Ectodermal cell (in vitro differentiated cells): Measurements from ENCODE around the gene PIK3R1.

Experiments used
- H3K27ac ChIP-seq: 2 replicates; pipeline ENCODE4 v1.7.0; 2013; ENCODE audit warnings: mild to moderate bottlenecking, low read depth, low read length; ENCODE audit not compliant: insufficient read depth, poor library complexity, severe bottlenecking
- H3K27me3 ChIP-seq: 2 replicates; pipeline ENCODE4 v1.7.0; 2013; ENCODE audit warnings: mild to moderate bottlenecking, low read length; ENCODE audit not compliant: insufficient read depth, control insufficient read depth, poor library complexity, severe bottlenecking
- H3K36me3 ChIP-seq: one replicate; pipeline ENCODE4 v1.7.0; 2013; ENCODE audit warnings: low read length; ENCODE audit not compliant: control insufficient read depth, insufficient read depth
- H3K4me1 ChIP-seq: one replicate; pipeline ENCODE4 v1.7.0; 2013; ENCODE audit warnings: low read length; ENCODE audit not compliant: control insufficient read depth, insufficient read depth
- H3K4me3 ChIP-seq: 2 replicates; pipeline ENCODE4 v1.7.0; 2013; ENCODE audit warnings: low read depth, low read length, control low read depth; ENCODE audit not compliant: insufficient read depth
- H3K9me3 ChIP-seq: 2 replicates; pipeline ENCODE4 v1.7.0; 2013; ENCODE audit warnings: mild to moderate bottlenecking, low read length, moderate library complexity; ENCODE audit not compliant: control insufficient read depth
- WGBS, 2 experiments: methylation state at CpG; one replicate each; pipeline ENCODE4 v1.1.7; 2013; ENCODE audit warnings: missing lambda C conversion rate in 2 of 2; 5-methylcytosine and 5-hydroxymethylcytosine counted together

Gene PIK3R1

DNA sequence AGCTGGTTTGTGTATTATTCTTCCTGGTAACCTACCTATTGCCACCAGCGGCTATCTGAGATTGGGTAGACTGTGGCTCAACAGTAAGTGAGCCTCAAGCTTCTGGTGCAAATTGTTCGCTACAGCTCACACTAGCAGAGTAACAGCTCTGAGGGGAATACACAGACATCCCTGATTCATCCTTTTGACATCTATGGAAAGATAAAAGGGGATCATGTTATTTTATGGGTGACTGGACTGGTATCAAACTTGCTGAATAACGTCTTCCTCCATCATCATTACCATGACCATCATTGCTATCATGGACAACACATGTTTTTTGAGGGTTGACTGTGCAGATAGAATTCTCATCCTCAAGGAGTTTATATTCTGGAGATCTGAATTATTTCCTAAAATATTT is 129.6 kb downstream of the PIK3R1 start:
- Histone ChIP-seq H3K36me3 (no peaks in the 10 kb centered on the region), H3K27ac (no peak overlapping the region), H3K4me3 (no peak overlapping the region), H3K4me1 (no peaks in the 10 kb centered on the region), H3K9me3 (no peaks in the 10 kb centered on the region), H3K27me3 (no peaks in the 10 kb centered on the region)
- 92 to 100% methylated on average over 2 to 3 of the region's 3 CpGs for whole genome bisulfite sequencing, 2 experiments

DNA sequence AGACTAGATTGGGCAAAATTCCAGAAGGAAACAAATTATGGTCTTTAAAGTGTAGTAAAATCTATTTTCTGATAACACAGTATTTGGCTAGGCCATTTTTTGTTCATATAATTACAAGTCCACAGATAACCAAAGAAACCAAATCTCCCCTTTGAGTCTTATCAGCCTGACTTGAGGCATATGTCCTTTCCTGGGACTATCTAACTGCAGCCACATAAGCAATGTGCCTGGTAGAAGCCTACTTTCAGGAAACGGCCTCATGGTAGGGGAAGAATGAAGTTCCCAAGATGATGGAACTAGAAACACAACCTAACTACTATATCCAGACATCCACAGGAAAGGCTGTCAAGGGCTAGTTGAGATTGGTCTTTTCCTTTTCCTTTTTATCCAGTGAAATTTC is 130.0 kb downstream of the PIK3R1 start:
- Histone ChIP-seq H3K27ac (no peak overlapping the region), H3K4me3 (no peak overlapping the region), H3K27me3 (no peaks in the 10 kb centered on the region), H3K9me3 (no peaks in the 10 kb centered on the region), H3K36me3 (no peaks in the 10 kb centered on the region), H3K4me1 (no peaks in the 10 kb centered on the region)
- 100% methylated on average over 1 of the region's 1 CpG; no CpG with 5 or more reads in 1 of the 2 experiments for WGBS, 2 experiments

DNA sequence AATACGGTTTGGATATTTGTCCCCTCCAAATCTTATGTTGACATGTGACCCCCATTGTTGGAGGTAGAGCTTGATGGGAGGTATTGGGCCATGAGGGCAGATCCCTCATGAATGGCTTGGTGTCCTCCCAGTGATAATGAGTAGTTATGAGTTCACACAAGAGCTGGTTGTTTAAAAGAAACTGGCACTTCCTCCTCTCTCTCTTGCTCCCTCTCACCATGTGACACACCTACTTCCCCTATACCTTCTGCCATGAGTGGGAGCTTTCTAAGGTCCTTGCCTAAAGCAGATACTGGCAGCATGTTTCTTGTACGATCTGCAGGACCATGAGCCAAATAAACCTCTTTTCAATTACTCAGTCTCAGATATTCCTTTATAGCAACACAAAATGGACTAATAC is 132.0 kb downstream of the PIK3R1 start:
- Histone ChIP-seq H3K27ac (no peak overlapping the region), H3K36me3 (no peaks in the 10 kb centered on the region), H3K4me3 (no peak overlapping the region), H3K27me3 (no peaks in the 10 kb centered on the region), H3K9me3 (no peaks in the 10 kb centered on the region), H3K4me1 (no peaks in the 10 kb centered on the region)
- 88 to 89% methylated on average over 2 of the region's 2 CpGs for WGBS, 2 experiments

DNA sequence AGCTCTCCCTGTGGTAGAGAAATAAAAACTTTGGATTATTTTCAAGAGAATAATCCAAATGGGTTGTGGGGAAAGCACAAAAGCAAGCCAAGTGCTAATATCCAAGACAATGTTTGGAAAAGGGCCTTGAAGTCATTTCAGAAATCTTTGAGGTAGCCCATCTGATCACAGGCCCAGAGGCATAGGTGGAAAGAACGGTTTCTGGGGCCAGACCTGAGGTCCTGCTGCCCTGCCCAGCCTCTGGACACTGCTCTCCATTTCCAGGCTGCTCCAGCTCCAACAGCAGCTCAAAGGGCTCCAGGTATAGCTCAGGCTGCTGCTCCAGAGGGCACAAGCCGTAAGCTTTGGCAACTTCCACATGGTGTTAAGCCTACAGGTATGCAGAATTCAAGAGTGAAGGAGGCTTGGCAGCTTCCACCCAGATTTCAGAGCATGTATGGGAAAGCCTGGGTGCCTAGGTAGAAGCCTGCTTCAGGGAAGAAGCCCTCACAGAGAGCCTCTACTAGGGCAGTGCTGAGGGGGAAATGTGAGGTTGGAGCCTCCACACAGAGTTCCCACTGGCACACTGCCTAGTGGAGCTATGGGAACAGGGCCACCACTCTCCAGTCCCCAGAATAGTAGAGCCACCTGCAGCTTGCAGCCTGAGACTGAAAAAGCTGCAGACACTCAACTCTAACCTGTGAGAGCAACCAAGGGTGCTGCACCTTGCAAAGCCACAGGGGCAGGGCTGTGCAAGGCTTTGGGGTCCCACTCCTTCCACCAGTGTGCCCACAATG is 133.1 kb downstream of the PIK3R1 start:
- no peaks in the 10 kb centered on the region for H3K9me3 ChIP-seq
- no peak overlapping the region for H3K4me3 ChIP-seq
- no peaks in the 10 kb centered on the region for H3K27me3 ChIP-seq
- no peak overlapping the region for H3K27ac ChIP-seq
- H3K36me3 ChIP-seq, result no peaks in the 10 kb centered on the region
- H3K4me1 ChIP-seq, result no peaks in the 10 kb centered on the region
- WGBS, 2 experiments, result 94 to 95% methylated on average over 2 of the region's 2 CpGs

DNA sequence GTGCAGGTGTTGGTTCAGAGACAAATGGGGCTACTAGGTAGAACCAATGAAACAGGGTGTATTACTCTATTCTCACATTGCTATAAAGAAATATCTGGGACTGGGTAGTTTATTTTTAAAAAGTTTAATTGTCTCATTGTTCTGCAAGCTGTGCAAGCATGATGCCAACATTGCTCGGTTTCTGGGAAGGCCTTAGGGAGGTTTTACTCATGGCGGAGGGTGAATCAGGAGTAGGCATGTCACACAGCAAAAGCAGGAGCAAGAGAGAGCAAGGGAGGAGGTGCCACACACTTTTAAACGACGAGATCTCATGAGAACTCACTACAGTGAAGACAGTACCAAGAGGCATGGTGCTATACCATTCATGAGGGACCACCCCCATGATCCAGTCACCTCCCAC is 134.6 kb downstream of the PIK3R1 start:
- Histone ChIP-seq H3K9me3 (no peaks in the 10 kb centered on the region), H3K4me3 (no peak overlapping the region), H3K4me1 (no peaks in the 10 kb centered on the region), H3K27me3 (no peaks in the 10 kb centered on the region), H3K36me3 (no peaks in the 10 kb centered on the region), H3K27ac (no peak overlapping the region)
- WGBS, 2 experiments, result 89 to 94% methylated on average over 4 of the region's 4 CpGs
